ENCODE results near the gene FBXO46. TPM values are rescaled to one million over a fixed set of nuclear protein-coding genes. Genes with fewer than 3 reads are reported as not detected.

Gene FBXO46
- total RNA-seq, 4 donors from 2014 or later: 8.3 to 25.2 (median 19.7) TPM

DNA sequence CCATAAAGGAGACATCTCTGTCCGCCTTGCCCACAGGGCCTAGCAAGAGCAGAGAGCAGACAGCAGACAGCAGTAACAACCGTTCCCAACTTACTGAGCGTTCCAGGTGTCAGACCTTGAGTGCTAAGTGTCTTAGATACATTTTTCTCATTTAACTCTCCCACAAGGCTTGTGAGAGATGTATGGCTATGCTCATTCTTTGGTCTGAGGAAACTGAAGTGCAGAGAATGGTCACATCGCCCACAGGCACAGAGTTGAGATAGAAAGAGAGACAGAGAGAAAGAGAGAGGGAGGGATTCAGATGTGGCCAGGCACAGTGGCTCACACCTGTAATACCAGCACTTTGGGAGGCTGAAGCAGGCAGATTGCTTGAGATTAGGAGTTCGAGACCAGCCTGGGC lies 16.8 kb upstream of the FBXO46 start:
- Histone ChIP-seq H3K36me3 (no peaks in the 10 kb centered on the region), H3K4me3 (no peak overlapping the region), H3K27ac (no peak overlapping the region), H3K9me3 (no peaks in the 10 kb centered on the region), H3K4me1 (no peaks in the 10 kb centered on the region), H3K27me3 (no peaks in the 10 kb centered on the region)
- TF ChIP-seq POLR2A (IDR thresholded peaks at IDR 0.05) (no peak), CTCF (IDR thresholded peaks at IDR 0.05) (no peak)
- no peak for DNase-seq

DNA sequence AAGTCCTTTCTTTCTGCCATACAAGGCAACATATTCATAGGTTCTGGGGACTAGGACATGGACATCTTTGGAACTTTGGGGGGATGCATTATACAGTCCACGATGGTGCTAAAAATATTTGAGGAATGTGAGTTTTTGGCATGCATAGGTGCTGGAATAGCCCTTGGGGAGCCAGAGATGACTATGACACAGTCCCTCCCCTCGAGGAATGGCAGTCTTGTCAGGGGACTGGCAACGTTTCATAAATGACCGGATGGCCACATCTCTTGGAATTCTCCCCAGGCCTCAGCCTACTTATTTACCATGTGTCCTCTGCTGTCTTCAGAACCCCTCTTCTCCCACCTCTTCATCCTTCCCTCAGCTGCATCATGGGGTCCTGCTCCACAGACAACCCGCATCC lies 16.2 kb upstream of the FBXO46 start:
- no peak for TF ChIP-seq CTCF (IDR thresholded peaks at IDR 0.05)
- no peak for TF ChIP-seq POLR2A (IDR thresholded peaks at IDR 0.05)
- Histone ChIP-seq H3K27ac (no peak overlapping the region), H3K4me3 (no peak overlapping the region), H3K4me1 (no peaks in the 10 kb centered on the region), H3K36me3 (no peaks in the 10 kb centered on the region), H3K27me3 (no peaks in the 10 kb centered on the region), H3K9me3 (no peaks in the 10 kb centered on the region)
- DNase-seq: no peak

DNA sequence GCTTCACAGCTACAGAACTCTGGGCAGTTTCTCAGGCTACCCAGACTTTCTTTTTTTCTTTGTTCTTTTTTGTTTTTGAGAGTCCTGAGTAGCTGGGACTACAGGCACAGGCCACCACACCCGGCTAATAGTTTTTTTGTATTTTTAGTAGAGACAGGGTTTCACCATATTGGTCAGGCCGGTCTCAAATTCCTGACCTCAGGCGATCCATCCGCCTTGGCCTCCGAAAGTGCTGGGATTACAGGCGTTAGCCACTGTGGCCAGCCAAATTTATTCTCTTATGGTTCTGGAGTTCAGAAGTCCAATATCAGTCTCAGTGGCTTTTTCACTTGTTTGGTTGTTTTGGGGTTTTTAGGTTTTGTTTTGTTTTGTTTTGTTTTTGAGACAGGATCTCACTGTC lies 14.9 kb upstream of the FBXO46 start:
- H3K36me3 ChIP-seq: no peaks in the 10 kb centered on the region
- no peak overlapping the region for H3K4me3 ChIP-seq
- no peaks in the 10 kb centered on the region for H3K9me3 ChIP-seq
- no peaks in the 10 kb centered on the region for H3K27me3 ChIP-seq
- no peak overlapping the region for H3K27ac ChIP-seq
- H3K4me1 ChIP-seq: no peaks in the 10 kb centered on the region
- DNase-seq: no peak
- TF ChIP-seq CTCF (IDR thresholded peaks at IDR 0.05): no peak

GRCh38 chr19:45742969-45743368 lies 12.3 kb upstream of the FBXO46 start:
- DNase-seq: no peak
- H3K9me3 ChIP-seq: no peaks in the 10 kb centered on the region
- no peaks in the 10 kb centered on the region for H3K36me3 ChIP-seq
- no peaks in the 10 kb centered on the region for H3K4me1 ChIP-seq
- no peak overlapping the region for H3K27ac ChIP-seq
- no peaks in the 10 kb centered on the region for H3K27me3 ChIP-seq
- TF ChIP-seq CTCF (IDR thresholded peaks at IDR 0.05) (no peak), POLR2A (IDR thresholded peaks at IDR 0.05) (no peak)
- H3K4me3 ChIP-seq: no peak overlapping the region

GRCh38 chr19:45739498-45740439 lies 9.1 kb upstream of the FBXO46 start:
- DNase-seq: no peak
- Histone ChIP-seq H3K4me3 (no peak overlapping the region), H3K27me3 (no peaks in the 10 kb centered on the region), H3K4me1 (no peaks in the 10 kb centered on the region), H3K9me3 (no peaks in the 10 kb centered on the region), H3K36me3 (no peaks in the 10 kb centered on the region), H3K27ac (no peak overlapping the region)
- TF ChIP-seq POLR2A (IDR thresholded peaks at IDR 0.05): no peak
- TF ChIP-seq CTCF (IDR thresholded peaks at IDR 0.05): no peak

Measured in Peyer's patch (tissue), 4 donors.